Activated naive CD4-positive, alpha-beta T cell treated with anti-CD3 and anti-CD28 coated beads, Interleukin-2, amount 50 U/mL, for 72 hours (primary cell): ENCODE data around the gene CLIC1. TPM values are rescaled to one million over a fixed set of nuclear protein-coding genes. Genes with fewer than 3 reads are reported as not detected.

ENCODE experiments used
- ATAC-seq, 2 donors: fragments of 150-1000 bp; cut with Tn5 transposase; 2 replicates each; pipeline ENCODE4 v1.10.0; 2021; ENCODE audit warnings: mild to moderate bottlenecking in 2 of 2, moderate library complexity in 2 of 2
- DNase-seq, 2 donors: peaks; one replicate each; pipeline ENCODE4 v3.0.0; 2021 to 2022; ENCODE audit warnings: low spot score in 2 of 2
- H3K27ac Mint-ChIP-seq, 2 donors: one replicate each; pipeline ENCODE4 v1.8.0; 2022; ENCODE audit warnings: mild to moderate bottlenecking in 2 of 2, mixed read lengths in 2 of 2
- H3K36me3 Mint-ChIP-seq, 2 donors: one replicate each; pipeline ENCODE4 v1.8.0; 2022; ENCODE audit warnings: mixed read lengths in 2 of 2
- H3K9me3 Mint-ChIP-seq, 2 donors: one replicate each; pipeline ENCODE4 v1.8.0; 2022; ENCODE audit warnings: mixed read lengths in 2 of 2
- total RNA-seq, 2 donors: library from RNA; stranded (reverse); gene quantifications; one replicate each; pipeline ENCODE4 v1.2.3, GENCODE V29; 2022

Gene CLIC1
- total RNA-seq, 2 donors from 2014 or later, result 440 to 455 TPM

GRCh38 chr6:31775184-31775583 is 38.9 kb upstream of the CLIC1 start:
- Mint-ChIP-seq H3K27ac (peak overlapping the region in 1 of 2 donors; percentile 63), H3K36me3 (no peaks in the 10 kb centered on the region), H3K9me3 (no peaks in the 10 kb centered on the region)
- no peak for DNase-seq
- no peak for ATAC-seq

- Mint-ChIP-seq H3K9me3 (no peaks in the 10 kb centered on the region), H3K36me3 (no peaks in the 10 kb centered on the region), H3K27ac (no peak overlapping the region)
- DNase-seq, result no peak
- ATAC-seq, result peak in 1 of 2 donors; percentile 52
These were observed 35.6 kb upstream of the CLIC1 start for GRCh38 chr6:31771992-31772358.

GRCh38 chr6:31770860-31771259 is 34.5 kb upstream of the CLIC1 start:
- Mint-ChIP-seq H3K36me3 (no peaks in the 10 kb centered on the region), H3K9me3 (no peaks in the 10 kb centered on the region), H3K27ac (no peak overlapping the region)
- DNase-seq, result no peak
- no peak for ATAC-seq

- Mint-ChIP-seq H3K27ac (no peak overlapping the region), H3K36me3 (no peaks in the 10 kb centered on the region), H3K9me3 (no peaks in the 10 kb centered on the region)
- DNase-seq (peak in 1 of 2 donors; percentile 92), ATAC-seq (peak; percentile 62 to 85)
These were observed 33.5 kb upstream of the CLIC1 start for GRCh38 chr6:31769684-31770371.

- H3K27ac Mint-ChIP-seq, result no peak overlapping the region
- ATAC-seq (no peak), DNase-seq (no peak)
- H3K36me3 Mint-ChIP-seq, result peaks cover 0 to 4% of the 10 kb centered on the region in 2 donors
- no peaks in the 10 kb centered on the region for H3K9me3 Mint-ChIP-seq
These were observed 32.3 kb upstream of the CLIC1 start for GRCh38 chr6:31768363-31769257.

GRCh38 chr6:31767096-31767645 is 30.8 kb upstream of the CLIC1 start:
- no peak for ATAC-seq
- Mint-ChIP-seq H3K9me3 (no peaks in the 10 kb centered on the region), H3K27ac (no peak overlapping the region), H3K36me3 (peaks cover 5 to 8% of the 10 kb centered on the region in 2 donors)
- DNase-seq, result no peak

GRCh38 chr6:31765910-31766794 is 29.8 kb upstream of the CLIC1 start:
- Mint-ChIP-seq H3K36me3 (peaks cover 8 to 11% of the 10 kb centered on the region in 2 donors), H3K27ac (no peak overlapping the region), H3K9me3 (no peaks in the 10 kb centered on the region)
- DNase-seq (no peak), ATAC-seq (no peak)

- DNase-seq, result no peak
- ATAC-seq, result no peak
- Mint-ChIP-seq H3K36me3 (peaks cover 14 to 16% of the 10 kb centered on the region in 2 donors), H3K9me3 (no peaks in the 10 kb centered on the region), H3K27ac (peak overlapping the region in 1 of 2 donors; percentile 74)
These were observed 29.2 kb upstream of the CLIC1 start for GRCh38 chr6:31765559-31765909.

- peaks cover 25 to 30% of the 10 kb centered on the region in 2 donors for H3K36me3 Mint-ChIP-seq
- no peak for DNase-seq
- no peak for ATAC-seq
- no peaks in the 10 kb centered on the region for H3K9me3 Mint-ChIP-seq
- peak overlapping the region; percentile 41 to 79 for H3K27ac Mint-ChIP-seq
These were observed 27.9 kb upstream of the CLIC1 start for GRCh38 chr6:31764198-31764597.

- no peak for ATAC-seq
- H3K36me3 Mint-ChIP-seq, result peaks cover 25 to 35% of the 10 kb centered on the region in 2 donors
- H3K9me3 Mint-ChIP-seq, result no peaks in the 10 kb centered on the region
- DNase-seq, result no peak
- peak overlapping the region; percentile 24 to 79 for H3K27ac Mint-ChIP-seq
These were observed 27.2 kb upstream of the CLIC1 start for GRCh38 chr6:31763619-31763940.

GRCh38 chr6:31762878-31763618 is 26.7 kb upstream of the CLIC1 start:
- H3K36me3 Mint-ChIP-seq, result peaks cover 25 to 39% of the 10 kb centered on the region in 2 donors
- H3K9me3 Mint-ChIP-seq, result no peaks in the 10 kb centered on the region
- ATAC-seq, result no peak
- no peak for DNase-seq
- peak overlapping the region in 1 of 2 donors; percentile 79 for H3K27ac Mint-ChIP-seq

- DNase-seq (no peak), ATAC-seq (no peak)
- Mint-ChIP-seq H3K36me3 (peaks cover 25 to 42% of the 10 kb centered on the region in 2 donors), H3K9me3 (no peaks in the 10 kb centered on the region), H3K27ac (peak within 1 kb of the TSS; percentile 79 to 93)
These were observed 26.0 kb upstream of the CLIC1 start, which contains the start of gene SAPCD1 for GRCh38 chr6:31762356-31762755. TSS of gene SAPCD1 (plus strand) at chr6:31762656. CDS start at chr6:31763055, 399 bp downstream.

GRCh38 chr6:31761343-31761742 is 25.0 kb upstream of the CLIC1 start:
- Mint-ChIP-seq H3K36me3 (peaks cover 25 to 42% of the 10 kb centered on the region in 2 donors), H3K27ac (no peak overlapping the region), H3K9me3 (no peaks in the 10 kb centered on the region)

GRCh38 chr6:31760790-31761189 is 24.5 kb upstream of the CLIC1 start:
- no peak for DNase-seq
- Mint-ChIP-seq H3K27ac (peak overlapping the region in 1 of 2 donors; percentile 16), H3K36me3 (peaks cover 25 to 42% of the 10 kb centered on the region in 2 donors), H3K9me3 (no peaks in the 10 kb centered on the region)
- no peak for ATAC-seq

More at GRCh38 chr6:31761343-31761742, 25.0 kb upstream of the CLIC1 start:
- ATAC-seq, result no peak
- DNase-seq, result no peak

GRCh38 chr6:31758281-31758680 is 22.0 kb upstream of the CLIC1 start:
- H3K36me3 Mint-ChIP-seq, result peaks cover 18 to 42% of the 10 kb centered on the region in 2 donors
- no peak for DNase-seq
- no peak for ATAC-seq
- H3K27ac Mint-ChIP-seq, result peak overlapping the region in 1 of 2 donors; percentile 78
- H3K9me3 Mint-ChIP-seq, result no peaks in the 10 kb centered on the region
